Keratinocyte (primary cell): ENCODE data around the gene TAMM41. TPM values are rescaled to one million over a fixed set of nuclear protein-coding genes. Genes with fewer than 3 reads are reported as not detected.

Experiments
- DNase-seq: peaks from one replicate; pipeline ENCODE4 v3.0.0-alpha.2; 2011; ENCODE audit warnings: low read depth, missing footprints, low spot score
- FAIRE-seq: peaks from 2 replicates; lab custom pipeline; 2011; peaks lifted over from hg19 to GRCh38; lab: Jason Lieb, UNC
- H2AFZ ChIP-seq: 2 replicates; pipeline ENCODE4 v1.6.0; 2012; ENCODE audit warnings: low read length, control low read depth, inconsistent platforms; ENCODE audit not compliant: control insufficient read depth
- H3K27ac ChIP-seq: 2 replicates; pipeline ENCODE4 v1.5.1; 2011; ENCODE audit warnings: low read length; ENCODE audit not compliant: control insufficient read depth, insufficient read depth
- H3K27me3 ChIP-seq: 3 replicates; pipeline ENCODE4 v1.6.0; 2011; ENCODE audit warnings: low read length; ENCODE audit not compliant: control insufficient read depth, insufficient read depth; ENCODE audit errors: extremely low read depth
- H3K36me3 ChIP-seq, 2 experiments: 2 replicates in 1 of 2; 3 replicates in 1 of 2; pipeline ENCODE4 v1.5.1; 2011; ENCODE audit warnings: low read length in 2 of 2, mild to moderate bottlenecking in 1 of 2; ENCODE audit not compliant: control insufficient read depth in 2 of 2, insufficient read depth in 2 of 2; ENCODE audit errors: extremely low read depth in 1 of 2
- H3K4me1 ChIP-seq: 3 replicates; pipeline ENCODE4 v1.5.1; 2011; ENCODE audit warnings: low read length; ENCODE audit not compliant: control insufficient read depth, insufficient read depth; ENCODE audit errors: extremely low read depth
- H3K4me2 ChIP-seq: 3 replicates; pipeline ENCODE4 v1.6.0; 2011; ENCODE audit warnings: low read depth, low read length; ENCODE audit not compliant: control insufficient read depth, insufficient read depth; ENCODE audit errors: extremely low read depth
- H3K4me3 ChIP-seq, 3 experiments: fragments of 200-600 bp in 1 of 3; sonication (generic) in 1 of 3; 2 replicates in 2 of 3; 3 replicates in 1 of 3; pipeline ENCODE4 v1.5.1; 2011 to 2016; ENCODE audit warnings: low read length in 3 of 3, mild to moderate bottlenecking in 3 of 3, control low read depth in 2 of 3, inconsistent platforms in 1 of 3, low read depth in 1 of 3, mixed read lengths in 1 of 3, mixed run types in 1 of 3, moderate library complexity in 1 of 3; ENCODE audit not compliant: control insufficient read depth in 2 of 3, insufficient read depth in 2 of 3; ENCODE audit errors: extremely low read depth in 1 of 3
- H3K79me2 ChIP-seq: 2 replicates; pipeline ENCODE4 v1.6.0; 2012; ENCODE audit warnings: low read length; ENCODE audit not compliant: control insufficient read depth, insufficient read depth
- H3K9ac ChIP-seq: 3 replicates; pipeline ENCODE4 v1.6.0; 2011; ENCODE audit warnings: low read length; ENCODE audit not compliant: control insufficient read depth, insufficient read depth; ENCODE audit errors: extremely low read depth
- H3K9me1 ChIP-seq: 3 replicates; pipeline ENCODE4 v1.6.0; 2011; ENCODE audit warnings: low read length; ENCODE audit not compliant: control insufficient read depth, insufficient read depth; ENCODE audit errors: extremely low read depth
- H3K9me3 ChIP-seq: 2 replicates; pipeline ENCODE4 v1.5.1; 2012; ENCODE audit warnings: low read depth, low read length; ENCODE audit not compliant: control insufficient read depth
- H4K20me1 ChIP-seq: 3 replicates; pipeline ENCODE4 v1.6.0; 2011; ENCODE audit warnings: low read length; ENCODE audit not compliant: control insufficient read depth, insufficient read depth; ENCODE audit errors: extremely low read depth
- CTCF ChIP-seq, 3 experiments: IDR thresholded peaks in 1 of 3; conservative IDR thresholded peaks in 1 of 3; optimal IDR thresholded peaks in 1 of 3; 2 replicates in 2 of 3; 3 replicates in 1 of 3; pipeline versions ENCODE3 to v1.5.1; 2011; ENCODE audit warnings: low read length in 3 of 3, mild to moderate bottlenecking in 3 of 3, moderate library complexity in 2 of 3, control low read depth in 1 of 3, inconsistent platforms in 1 of 3; ENCODE audit not compliant: insufficient read depth in 2 of 3; ENCODE audit errors: extremely low read depth in 1 of 3
- EZH2 ChIP-seq: IDR thresholded peaks from one replicate; pipeline ENCODE4 v1.6.1; 2012; ENCODE audit warnings: inconsistent platforms, mild to moderate bottlenecking, low read length, moderate library complexity
- dilution Hi-C: fragments of 300-500 bp; cut with MboI; formaldehyde crosslinking; loops from one replicate; pipeline ENCODE4 v1.7.0; 2020; ENCODE audit warnings: low sequenced_read_pairs; ENCODE audit not compliant: extremely low pct_ligation_motif_present
- polyA plus RNA-seq, 5 experiments: library from polyadenylated mRNA; depleted of rRNA in 3 of 5; stranded (reverse) in 3 of 5; stranded (forward) in 1 of 5; unstranded in 1 of 5; fragments of >200 nt; gene quantifications; 1 replicate in 1 of 5; 2 replicates in 3 of 5; 3 replicates in 1 of 5; pipeline versions ENCODE4 v1.2.1 to v1.2.3, GENCODE V29; 2011 to 2012; ENCODE audit warnings: missing spikeins in 2 of 5, low read depth in 1 of 5, low replicate concordance in 1 of 5

The TAMM41 gene
- polyA plus RNA-seq, 1 donor (not counting 4 experiments of a cell fraction or from before 2014, with no cell fraction given): 22.9 TPM

- Histone ChIP-seq H3K4me3 (no peak overlapping the region), H3K27ac (no peak overlapping the region), H3K27me3 (no peaks in the 10 kb centered on the region), H3K9me3 (no peaks in the 10 kb centered on the region), H3K79me2 (peaks cover 6% of the 10 kb centered on the region), H3K4me1 (peaks cover 20% of the 10 kb centered on the region), H4K20me1 (no peaks in the 10 kb centered on the region), H3K4me2 (no peak overlapping the region), H3K9me1 (peaks cover 3% of the 10 kb centered on the region), H2AFZ (no peak overlapping the region), H3K9ac (no peak overlapping the region), H3K36me3 (peaks cover 1 to 9% of the 10 kb centered on the region in 2 experiments)
- no peak for DNase-seq
- dilution Hi-C loops: no loop called here
- no peak for TF ChIP-seq CTCF (optimal IDR thresholded peaks at IDR 0.05 in 1 of 3, IDR thresholded peaks at IDR 0.05 in 1 of 3, conservative IDR thresholded peaks at IDR 0.05 in 1 of 3; ENCODE audit: extremely low read depth in 1 of 3, insufficient read depth in 2 of 3, low read length in 3 of 3)
- TF ChIP-seq EZH2: no peak
- FAIRE-seq: no peak
Measured at GRCh38 chr3:11799791-11800190, 46.9 kb downstream of the TAMM41 start.

GRCh38 chr3:11794927-11795326 is 51.8 kb downstream of the TAMM41 start:
- Histone ChIP-seq H4K20me1 (no peaks in the 10 kb centered on the region), H3K4me2 (peak overlapping the region; percentile 80), H3K4me3 (peak overlapping the region in 2 of 3 experiments; percentile 7 to 23), H3K79me2 (peaks cover 6% of the 10 kb centered on the region), H3K9ac (peak overlapping the region; percentile 60), H3K36me3 (peaks cover 0 to 16% of the 10 kb centered on the region in 2 experiments), H3K9me3 (no peaks in the 10 kb centered on the region), H3K27me3 (no peaks in the 10 kb centered on the region), H2AFZ (peak overlapping the region; percentile 80), H3K27ac (peak overlapping the region; percentile 78), H3K4me1 (peaks cover 33% of the 10 kb centered on the region), H3K9me1 (peaks cover 8% of the 10 kb centered on the region)
- dilution Hi-C loops: no loop called here
- DNase-seq: no peak
- peak; percentile 92 for FAIRE-seq
- TF ChIP-seq EZH2 (no peak), CTCF (optimal IDR thresholded peaks at IDR 0.05 in 1 of 3, IDR thresholded peaks at IDR 0.05 in 1 of 3, conservative IDR thresholded peaks at IDR 0.05 in 1 of 3; ENCODE audit: extremely low read depth in 1 of 3, insufficient read depth in 2 of 3, low read length in 3 of 3) (no peak)
